Natural killer cell (primary cell): ENCODE data around the gene FBXO27. TPM values are rescaled to one million over a fixed set of nuclear protein-coding genes. Genes with fewer than 3 reads are reported as not detected.
"Not testable (repeated sequence)": the region's sequence is repeated elsewhere in the genome, so short reads cannot be mapped to it uniquely, and the experiment has no call there.

Experiments used
- ATAC-seq, 3 donors: fragments of 150-1000 bp in 2 of 3; fragments of 200-7000 bp in 1 of 3; cut with Tn5 transposase; 1 replicate in 1 of 3; 2 replicates in 2 of 3; pipeline ENCODE4 v1.10.0; 2021; ENCODE audit warnings: mild to moderate bottlenecking in 2 of 3, moderate library complexity in 2 of 3
- DNase-seq, 2 donors: peaks; one replicate each; pipeline versions ENCODE4 v3.0.0 to v3.0.0-alpha.2; 2013 to 2021; ENCODE audit warnings: mixed read lengths in 1 of 2
- H3K27ac ChIP-seq: one replicate; pipeline ENCODE4 v1.5.1; 2013; ENCODE audit warnings: mild to moderate bottlenecking, low read length
- H3K27me3 ChIP-seq: one replicate; pipeline ENCODE4 v1.6.1; 2013; ENCODE audit warnings: low read length; ENCODE audit not compliant: control insufficient read depth, insufficient read depth
- H3K36me3 ChIP-seq: one replicate; pipeline ENCODE4 v1.6.1; 2013; ENCODE audit warnings: low read length; ENCODE audit not compliant: control insufficient read depth, insufficient read depth
- H3K4me1 ChIP-seq: one replicate; pipeline ENCODE4 v1.6.1; 2013; ENCODE audit warnings: low read length; ENCODE audit not compliant: control insufficient read depth, insufficient read depth
- H3K4me3 ChIP-seq: one replicate; pipeline ENCODE4 v1.5.1; 2013; ENCODE audit warnings: low read length
- H3K9me3 ChIP-seq: one replicate; pipeline ENCODE4 v1.6.1; 2013; ENCODE audit warnings: low read length; ENCODE audit not compliant: control insufficient read depth, insufficient read depth
- H3K27ac Mint-ChIP-seq, 2 donors: one replicate each; pipeline ENCODE4 v1.8.0; 2022; ENCODE audit warnings: mild to moderate bottlenecking in 2 of 2, mixed read lengths in 2 of 2, moderate library complexity in 1 of 2
- H3K27me3 Mint-ChIP-seq, 2 donors: one replicate each; pipeline ENCODE4 v1.8.0; 2022; ENCODE audit warnings: low read depth in 2 of 2, mixed read lengths in 2 of 2
- H3K36me3 Mint-ChIP-seq: one replicate; pipeline ENCODE4 v1.8.0; 2022; ENCODE audit warnings: mixed read lengths
- H3K4me1 Mint-ChIP-seq, 2 donors: one replicate each; pipeline ENCODE4 v1.8.0; 2022; ENCODE audit warnings: mixed read lengths in 2 of 2
- H3K4me3 Mint-ChIP-seq: one replicate; pipeline ENCODE4 v1.8.0; 2022; ENCODE audit warnings: mild to moderate bottlenecking, moderate library complexity, mixed read lengths
- H3K9me3 Mint-ChIP-seq, 2 donors: one replicate each; pipeline ENCODE4 v1.8.0; 2022; ENCODE audit warnings: mixed read lengths in 2 of 2
- CTCF ChIP-seq: fragments of 200-600 bp; IDR thresholded peaks from one replicate; pipeline ENCODE4 v1.8.0; 2022; ENCODE audit warnings: antibody characterized with exemption
- WGBS: methylation state at CpG from one replicate; pipeline ENCODE4 v1.1.7; 2013; ENCODE audit warnings: missing lambda C conversion rate; ENCODE audit not compliant: insufficient coverage; 5-methylcytosine and 5-hydroxymethylcytosine counted together
- intact Hi-C: fragments of 100-400 bp; cut with micrococcal nuclease; formaldehyde crosslinking; loops from one replicate; pipeline ENCODE4 v1.14.2; 2022
- total RNA-seq, 4 donors: library from RNA; stranded (reverse); fragments of 120-200 nt in 1 of 4; gene quantifications; one replicate each; pipeline versions ENCODE4 v1.2.3 to v1.2.4, GENCODE V29; 2013 to 2022

FBXO27 gene
- total RNA-seq, 3 donors from 2014 or later (not counting 1 experiment from before 2014, with no cell fraction given): 0.23 to 0.38 TPM; not detected in 1

DNA sequence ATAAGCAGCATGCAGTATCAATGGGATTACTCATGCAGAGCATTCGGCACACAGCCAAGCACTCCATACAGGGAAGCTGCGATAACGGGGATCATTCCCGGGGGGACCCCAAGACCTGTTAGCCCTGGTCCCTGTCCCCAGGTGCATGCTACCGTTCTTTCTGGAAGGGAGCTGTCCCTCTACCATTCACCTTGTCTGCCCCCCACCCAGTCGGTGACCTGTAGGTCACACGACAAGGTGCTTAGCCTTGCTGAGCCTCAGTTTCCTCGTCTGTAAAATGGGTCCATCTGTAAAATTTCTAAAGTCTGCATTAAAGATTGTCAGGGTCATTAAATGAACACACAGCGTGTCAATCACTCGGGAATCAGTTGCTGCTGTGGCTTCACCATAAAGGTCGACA lies 45.0 kb upstream of the FBXO27 start:
- ATAC-seq (no peak), DNase-seq (no peak)
- H3K4me3 Mint-ChIP-seq: no peak overlapping the region
- no peaks in the 10 kb centered on the region for H3K36me3 Mint-ChIP-seq
- peaks cover 9 to 13% of the 10 kb centered on the region in 2 donors for H3K27me3 Mint-ChIP-seq
- Histone ChIP-seq H3K36me3 (no peaks in the 10 kb centered on the region), H3K27ac (no peak overlapping the region), H3K4me1 (peaks cover 24% of the 10 kb centered on the region), H3K27me3 (peaks cover 1% of the 10 kb centered on the region), H3K9me3 (no peaks in the 10 kb centered on the region), H3K4me3 (no peak overlapping the region)
- intact Hi-C loops: no loop called here
- no peaks in the 10 kb centered on the region for H3K9me3 Mint-ChIP-seq
- no peak overlapping the region for H3K27ac Mint-ChIP-seq
- H3K4me1 Mint-ChIP-seq: peaks cover 14 to 19% of the 10 kb centered on the region in 2 donors
- TF ChIP-seq CTCF: no peak
- WGBS: 92% methylated on average over 11 of the region's 11 CpGs

DNA sequence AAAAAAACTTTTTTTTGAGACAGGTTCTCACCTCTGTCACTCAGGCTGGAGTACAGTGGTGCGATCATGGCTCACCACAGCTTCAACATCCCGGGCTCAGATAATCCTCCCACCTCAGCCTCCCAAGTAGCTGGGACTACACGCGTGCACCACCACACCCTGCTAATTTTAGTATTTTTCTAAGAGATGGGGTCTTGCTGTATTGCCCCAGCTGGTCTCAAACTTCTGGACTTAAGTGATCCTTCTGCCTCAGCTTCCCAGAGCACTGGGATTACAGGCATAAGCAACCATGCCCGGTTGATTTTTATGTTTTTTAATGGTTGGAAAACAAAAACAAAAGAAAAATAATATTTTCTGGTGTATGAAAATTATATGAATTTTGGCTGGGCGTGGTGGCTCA lies 42.6 kb upstream of the FBXO27 start:
- H3K36me3 Mint-ChIP-seq: no peaks in the 10 kb centered on the region
- Histone ChIP-seq H3K27me3 (no peaks in the 10 kb centered on the region), H3K27ac (no peak overlapping the region), H3K4me1 (peaks cover 25% of the 10 kb centered on the region), H3K4me3 (no peak overlapping the region), H3K36me3 (no peaks in the 10 kb centered on the region), H3K9me3 (no peaks in the 10 kb centered on the region)
- no peaks in the 10 kb centered on the region for H3K9me3 Mint-ChIP-seq
- peaks cover 18 to 20% of the 10 kb centered on the region in 2 donors for H3K4me1 Mint-ChIP-seq
- intact Hi-C loops: no loop called here
- WGBS: 95% methylated on average over 6 of the region's 6 CpGs
- no peak for TF ChIP-seq CTCF
- no peak for ATAC-seq
- peak overlapping the region; percentile 36 to 96 for H3K27ac Mint-ChIP-seq
- no peak for DNase-seq
- no peak overlapping the region for H3K4me3 Mint-ChIP-seq
- peaks cover 0 to 5% of the 10 kb centered on the region in 2 donors for H3K27me3 Mint-ChIP-seq

DNA sequence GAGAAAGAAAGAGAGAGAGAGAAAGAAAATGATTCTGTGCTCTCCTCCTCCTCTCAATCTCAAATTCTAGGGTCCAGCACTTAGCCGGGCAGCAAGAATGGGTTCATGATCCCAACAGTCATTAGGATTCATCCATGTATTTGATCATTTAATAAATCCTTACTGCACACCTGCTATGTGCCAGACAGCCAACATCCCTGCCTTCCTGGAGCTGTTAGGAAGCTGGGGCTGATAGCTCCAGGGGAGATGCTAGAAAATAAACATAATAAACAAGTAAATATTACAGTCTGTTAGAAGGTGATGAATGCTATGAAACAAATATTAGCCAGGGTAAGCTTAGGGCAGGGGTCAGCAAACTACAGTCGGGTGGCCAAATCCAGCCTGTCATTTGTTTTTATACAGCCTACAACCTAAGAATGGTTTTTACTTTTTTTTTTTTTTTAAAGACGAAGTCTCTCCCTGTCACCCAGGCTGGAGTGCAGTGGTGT lies 41.9 kb upstream of the FBXO27 start:
- Mint-ChIP-seq H3K27me3 (peaks cover 0 to 5% of the 10 kb centered on the region in 2 donors), H3K36me3 (no peaks in the 10 kb centered on the region), H3K9me3 (no peaks in the 10 kb centered on the region), H3K4me3 (peak overlapping the region; percentile 82), H3K4me1 (peaks cover 18 to 20% of the 10 kb centered on the region in 2 donors), H3K27ac (peak overlapping the region; percentile 91 to 96)
- DNase-seq: peak in 1 of 2 donors; percentile 31
- peak overlapping the region; percentile 79 for H3K27ac ChIP-seq
- 100% methylated on average over 2 of the region's 3 CpGs for WGBS
- intact Hi-C loops: no loop called here
- H3K36me3 ChIP-seq: no peaks in the 10 kb centered on the region
- no peak for TF ChIP-seq CTCF
- H3K9me3 ChIP-seq: no peaks in the 10 kb centered on the region
- ATAC-seq: no peak
- H3K4me3 ChIP-seq: no peak overlapping the region
- no peaks in the 10 kb centered on the region for H3K27me3 ChIP-seq
- H3K4me1 ChIP-seq: peaks cover 25% of the 10 kb centered on the region

GRCh38 chr19:39070888-39071287 lies 38.5 kb upstream of the FBXO27 start:
- Mint-ChIP-seq H3K4me1 (peaks cover 18 to 20% of the 10 kb centered on the region in 2 donors), H3K4me3 (no peak overlapping the region), H3K27ac (peak overlapping the region in 1 of 2 donors; percentile 49), H3K36me3 (no peaks in the 10 kb centered on the region), H3K9me3 (no peaks in the 10 kb centered on the region), H3K27me3 (peaks cover 0 to 2% of the 10 kb centered on the region in 2 donors)
- Histone ChIP-seq H3K4me3 (no peak overlapping the region), H3K27ac (no peak overlapping the region), H3K27me3 (no peaks in the 10 kb centered on the region), H3K9me3 (no peaks in the 10 kb centered on the region), H3K4me1 (peaks cover 25% of the 10 kb centered on the region), H3K36me3 (no peaks in the 10 kb centered on the region)
- intact Hi-C loops: no loop called here
- ATAC-seq: no peak
- no peak for TF ChIP-seq CTCF
- DNase-seq: no peak
- 85% methylated on average over 5 of the region's 5 CpGs for WGBS

GRCh38 chr19:39068259-39068658 lies 35.9 kb upstream of the FBXO27 start:
- H3K4me3 Mint-ChIP-seq, H3K9me3 ChIP-seq, H3K27ac Mint-ChIP-seq, H3K27me3 ChIP-seq, DNase-seq, intact Hi-C loops, H3K27ac ChIP-seq, H3K9me3 Mint-ChIP-seq, H3K4me3 ChIP-seq, ATAC-seq, H3K36me3 ChIP-seq, H3K36me3 Mint-ChIP-seq, H3K27me3 Mint-ChIP-seq: not testable (repeated sequence)
- peaks cover 10% of the 10 kb centered on the region in 2 donors for H3K4me1 Mint-ChIP-seq
- peaks cover 10% of the 10 kb centered on the region for H3K4me1 ChIP-seq
- 85% methylated on average over 6 of the region's 6 CpGs for WGBS
